Neutrophil (primary cell): ENCODE measurements around the gene SLC25A2.

Experiments used
- H3K27ac ChIP-seq: fragments of 200-600 bp; sonication (generic); 2 replicates; pipeline ENCODE4 v1.5.1; 2016; ENCODE audit warnings: mild to moderate bottlenecking, moderate library complexity
- H3K27me3 ChIP-seq: fragments of 200-600 bp; sonication (generic); 2 replicates; pipeline ENCODE4 v1.6.0; 2016; ENCODE audit warnings: mild to moderate bottlenecking
- H3K36me3 ChIP-seq: fragments of 200-600 bp; sonication (generic); 2 replicates; pipeline ENCODE4 v1.5.1; 2017
- H3K4me1 ChIP-seq, 2 experiments: fragments of 200-600 bp in 1 of 2; sonication (generic) in 1 of 2; 1 replicate in 1 of 2; 2 replicates in 1 of 2; pipeline versions ENCODE4 v1.5.1 to v1.6.1; 2013 to 2016; ENCODE audit warnings: low read depth in 1 of 2, low read length in 1 of 2, mild to moderate bottlenecking in 1 of 2, moderate library complexity in 1 of 2; ENCODE audit not compliant: control insufficient read depth in 1 of 2, insufficient read depth in 1 of 2
- H3K4me3 ChIP-seq, 2 experiments: fragments of 200-600 bp in 1 of 2; sonication (generic) in 1 of 2; 1 replicate in 1 of 2; 2 replicates in 1 of 2; pipeline ENCODE4 v1.5.1; 2013 to 2016; ENCODE audit warnings: low read depth in 1 of 2, low read length in 1 of 2, mild to moderate bottlenecking in 1 of 2, moderate library complexity in 1 of 2
- H3K9me3 ChIP-seq: fragments of 200-600 bp; sonication (generic); 2 replicates; pipeline ENCODE4 v1.5.1; 2016
- CTCF ChIP-seq: fragments of 200-600 bp; sonication (generic); IDR thresholded peaks from 2 replicates; pipeline ENCODE4 v1.5.1; 2016; ENCODE audit warnings: antibody characterized with exemption

Gene SLC25A2

GRCh38 chr5:141269195-141269594 lies 34.7 kb downstream of the SLC25A2 start:
- H3K27ac ChIP-seq: no peak overlapping the region
- no peak for TF ChIP-seq CTCF
- peaks cover 39% of the 10 kb centered on the region for H3K9me3 ChIP-seq
- H3K27me3 ChIP-seq: no peaks in the 10 kb centered on the region
- H3K4me3 ChIP-seq: no peak overlapping the region
- no peaks in the 10 kb centered on the region for H3K4me1 ChIP-seq
- no peaks in the 10 kb centered on the region for H3K36me3 ChIP-seq

GRCh38 chr5:141261238-141261546 lies 42.7 kb downstream of the SLC25A2 start:
- Histone ChIP-seq H3K9me3 (peaks cover 59% of the 10 kb centered on the region), H3K27ac (no peak overlapping the region), H3K4me3 (no peak overlapping the region), H3K36me3 (no peaks in the 10 kb centered on the region), H3K27me3 (no peaks in the 10 kb centered on the region), H3K4me1 (no peaks in the 10 kb centered on the region)
- TF ChIP-seq CTCF: no peak

GRCh38 chr5:141260458-141261237 lies 43.2 kb downstream of the SLC25A2 start:
- no peak overlapping the region for H3K4me3 ChIP-seq
- no peak for TF ChIP-seq CTCF
- H3K9me3 ChIP-seq: peaks cover 60% of the 10 kb centered on the region
- H3K27me3 ChIP-seq: no peaks in the 10 kb centered on the region
- no peaks in the 10 kb centered on the region for H3K4me1 ChIP-seq
- no peak overlapping the region for H3K27ac ChIP-seq
- H3K36me3 ChIP-seq: no peaks in the 10 kb centered on the region

GRCh38 chr5:141258948-141259347 lies 44.9 kb downstream of the SLC25A2 start:
- H3K27me3 ChIP-seq: no peaks in the 10 kb centered on the region
- no peak overlapping the region for H3K4me3 ChIP-seq
- H3K27ac ChIP-seq: no peak overlapping the region
- H3K4me1 ChIP-seq: no peaks in the 10 kb centered on the region
- H3K36me3 ChIP-seq: no peaks in the 10 kb centered on the region
- TF ChIP-seq CTCF: no peak
- peaks cover 68% of the 10 kb centered on the region for H3K9me3 ChIP-seq

- H3K9me3 ChIP-seq: peaks cover 68% of the 10 kb centered on the region
- H3K4me1 ChIP-seq: no peaks in the 10 kb centered on the region
- no peak for TF ChIP-seq CTCF
- H3K4me3 ChIP-seq: no peak overlapping the region
- H3K27ac ChIP-seq: no peak overlapping the region
- H3K36me3 ChIP-seq: no peaks in the 10 kb centered on the region
- H3K27me3 ChIP-seq: no peaks in the 10 kb centered on the region
Observed at GRCh38 chr5:141258464-141258863, 45.4 kb downstream of the SLC25A2 start.
